WI38 (cell line): ENCODE measurements around the gene SCAPER.

Experiments
- H3K4me3 ChIP-seq: 2 replicates; pipeline ENCODE4 v1.5.1; 2011; ENCODE audit warnings: low read depth, mild to moderate bottlenecking, control low read depth, low read length
- CTCF ChIP-seq: IDR thresholded peaks from 2 replicates; pipeline ENCODE4 v1.5.1; 2012; ENCODE audit warnings: low read depth, mild to moderate bottlenecking, control low read depth, low read length

Gene SCAPER

GRCh38 chr15:76377751-76378150 lies 527.4 kb downstream of the SCAPER start:
- no peak for TF ChIP-seq CTCF
- no peak overlapping the region for H3K4me3 ChIP-seq

GRCh38 chr15:76377217-76377616 lies 527.9 kb downstream of the SCAPER start:
- no peak for TF ChIP-seq CTCF
- H3K4me3 ChIP-seq = no peak overlapping the region

- H3K4me3 ChIP-seq = no peak overlapping the region
- TF ChIP-seq CTCF = no peak
Measured at GRCh38 chr15:76376816-76377215, 528.3 kb downstream of the SCAPER start.

- H3K4me3 ChIP-seq = no peak overlapping the region
- TF ChIP-seq CTCF = no peak
Measured at GRCh38 chr15:76376029-76376428, 529.1 kb downstream of the SCAPER start.

- no peak for TF ChIP-seq CTCF
- no peak overlapping the region for H3K4me3 ChIP-seq
Measured at GRCh38 chr15:76368122-76368621, 537.0 kb downstream of the SCAPER start.

GRCh38 chr15:76366714-76367113 lies 538.4 kb downstream of the SCAPER start:
- no peak for TF ChIP-seq CTCF
- no peak overlapping the region for H3K4me3 ChIP-seq

- no peak for TF ChIP-seq CTCF
- H3K4me3 ChIP-seq = no peak overlapping the region
Measured at GRCh38 chr15:76363251-76363650, 541.9 kb downstream of the SCAPER start.
